ENCODE data around the gene TLX2.

Gene TLX2

GRCh38 chr2:74496997-74497776, 17.1 kb upstream of the TLX2 start:
- no peak for DNase-seq (ENCODE audit: low read depth)

- no peak for DNase-seq (ENCODE audit: low read depth)
Measured at GRCh38 chr2:74497777-74498499, 16.3 kb upstream of the TLX2 start.

GRCh38 chr2:74498500-74499266, 15.6 kb upstream of the TLX2 start:
- no peak for DNase-seq (ENCODE audit: low read depth)

- DNase-seq (ENCODE audit: low read depth): no peak
Measured at GRCh38 chr2:74499267-74499939, 14.8 kb upstream of the TLX2 start, which contains the start of gene LBX2. TSS of gene LBX2 (minus strand) at chr2:74499603. CDS start at chr2:74499537, 66 bp downstream.

- no peak for DNase-seq (ENCODE audit: low read depth)
Measured at GRCh38 chr2:74499940-74500577, 14.2 kb upstream of the TLX2 start.

- DNase-seq (ENCODE audit: low read depth): no peak
Measured at GRCh38 chr2:74500578-74500946, 13.7 kb upstream of the TLX2 start.

GRCh38 chr2:74501335-74502071, 12.7 kb upstream of the TLX2 start:
- no peak for DNase-seq (ENCODE audit: low read depth)

GRCh38 chr2:74502147-74502719, 12.0 kb upstream of the TLX2 start:
- DNase-seq (ENCODE audit: low read depth): no peak

- no peak for DNase-seq (ENCODE audit: low read depth)
Measured at GRCh38 chr2:74502720-74503505, 11.3 kb upstream of the TLX2 start.

- no peak for DNase-seq (ENCODE audit: low read depth)
Measured at GRCh38 chr2:74503506-74504475, 10.5 kb upstream of the TLX2 start.

- no peak for DNase-seq (ENCODE audit: low read depth)
Measured at GRCh38 chr2:74504591-74504990, 9.7 kb upstream of the TLX2 start.

- no peak for DNase-seq (ENCODE audit: low read depth)
Measured at GRCh38 chr2:74505448-74506246, 8.6 kb upstream of the TLX2 start.

- peak; percentile 99 for DNase-seq (ENCODE audit: low read depth)
Measured at GRCh38 chr2:74507145-74507925, 6.9 kb upstream of the TLX2 start, which contains the start of gene PCGF1. TSS of gene PCGF1 (minus strand) at chr2:74507695. CDS start at chr2:74507668, 27 bp downstream.

- DNase-seq (ENCODE audit: low read depth): no peak
Measured at GRCh38 chr2:74507926-74508520, 6.2 kb upstream of the TLX2 start.

GRCh38 chr2:74510272-74510671, 4.0 kb upstream of the TLX2 start:
- no peak for DNase-seq (ENCODE audit: low read depth)

All from stimulated activated CD8-positive, alpha-beta memory T cell treated with anti-CD3 and anti-CD28 coated beads, Interleukin-15, amount 100 ng/mL, for 1 hour (primary cell).